ENCODE data around the gene APBB1IP. TPM values are rescaled to one million over a fixed set of nuclear protein-coding genes. Genes with fewer than 3 reads are reported as not detected.

APBB1IP gene
- total and polyA plus RNA-seq, 12 donors, result 0.60 to 16.1 (median 7.8) TPM

- no peak for DNase-seq
- TF ChIP-seq POLR2A (IDR thresholded peaks at IDR 0.05) (no peak), CTCF (IDR thresholded peaks at IDR 0.05) (no peak)
- no peaks in the 10 kb centered on the region for H3K4me1 ChIP-seq (replicated peaks in 1 of 2)
- H3K27me3 ChIP-seq, result peaks cover 4% of the 10 kb centered on the region
- 63 to 88% (median 82%) methylated on average over 2 of the region's 2 CpGs for WGBS, 4 donors
- H3K27ac ChIP-seq, result no peak overlapping the region
- intact Hi-C loops (cut with DNase I), result no loop called here
- no peaks in the 10 kb centered on the region for H3K9me3 ChIP-seq (replicated peaks in 1 of 3)
- no peak overlapping the region for H3K4me3 ChIP-seq
- H3K36me3 ChIP-seq (replicated peaks in 1 of 2), result no peaks in the 10 kb centered on the region
Measured at GRCh38 chr10:26407406-26407969, 30.7 kb upstream of the APBB1IP start.

GRCh38 chr10:26408858-26409494 lies 29.2 kb upstream of the APBB1IP start:
- Histone ChIP-seq H3K4me3 (no peak overlapping the region), H3K27ac (no peak overlapping the region), H3K4me1 (replicated peaks in 1 of 2) (no peaks in the 10 kb centered on the region), H3K9me3 (replicated peaks in 1 of 3) (no peaks in the 10 kb centered on the region), H3K27me3 (peaks cover 4% of the 10 kb centered on the region), H3K36me3 (replicated peaks in 1 of 2) (no peaks in the 10 kb centered on the region)
- 62 to 71% (median 66%) methylated on average over 5 of the region's 5 CpGs for WGBS, 4 donors
- TF ChIP-seq POLR2A (IDR thresholded peaks at IDR 0.05), result no peak
- TF ChIP-seq CTCF (IDR thresholded peaks at IDR 0.05), result no peak
- DNase-seq, result no peak
- intact Hi-C loops (cut with DNase I), result no loop called here

GRCh38 chr10:26410356-26410755 lies 27.8 kb upstream of the APBB1IP start:
- intact Hi-C loops (cut with DNase I), result no loop called here
- no peaks in the 10 kb centered on the region for H3K4me1 ChIP-seq (replicated peaks in 1 of 2)
- TF ChIP-seq CTCF (IDR thresholded peaks at IDR 0.05), result no peak
- no peak for TF ChIP-seq POLR2A (IDR thresholded peaks at IDR 0.05)
- 60 to 78% (median 65%) methylated on average over 6 of the region's 6 CpGs for WGBS, 4 donors
- peaks cover 4% of the 10 kb centered on the region for H3K27me3 ChIP-seq
- no peaks in the 10 kb centered on the region for H3K36me3 ChIP-seq (replicated peaks in 1 of 2)
- H3K27ac ChIP-seq, result no peak overlapping the region
- no peaks in the 10 kb centered on the region for H3K9me3 ChIP-seq (replicated peaks in 1 of 3)
- DNase-seq, result no peak
- no peak overlapping the region for H3K4me3 ChIP-seq

- no peaks in the 10 kb centered on the region for H3K4me1 ChIP-seq (replicated peaks in 1 of 2)
- no peaks in the 10 kb centered on the region for H3K36me3 ChIP-seq (replicated peaks in 1 of 2)
- DNase-seq, result no peak
- intact Hi-C loops (cut with DNase I), result no loop called here
- TF ChIP-seq POLR2A (IDR thresholded peaks at IDR 0.05) (no peak), CTCF (IDR thresholded peaks at IDR 0.05) (no peak)
- H3K27me3 ChIP-seq, result peaks cover 4% of the 10 kb centered on the region
- H3K9me3 ChIP-seq (replicated peaks in 1 of 3), result no peaks in the 10 kb centered on the region
- no peak overlapping the region for H3K27ac ChIP-seq
- 23 to 53% (median 30%) methylated on average over 1 of the region's 1 CpG for WGBS, 4 donors
- no peak overlapping the region for H3K4me3 ChIP-seq
Measured at GRCh38 chr10:26412932-26413331, 25.2 kb upstream of the APBB1IP start.
